ENCODE measurements around the gene FXYD2.
"Not testable (repeated sequence)": the region's sequence is repeated elsewhere in the genome, so short reads cannot be mapped to it uniquely, and the experiment has no call there.

The FXYD2 gene

DNA sequence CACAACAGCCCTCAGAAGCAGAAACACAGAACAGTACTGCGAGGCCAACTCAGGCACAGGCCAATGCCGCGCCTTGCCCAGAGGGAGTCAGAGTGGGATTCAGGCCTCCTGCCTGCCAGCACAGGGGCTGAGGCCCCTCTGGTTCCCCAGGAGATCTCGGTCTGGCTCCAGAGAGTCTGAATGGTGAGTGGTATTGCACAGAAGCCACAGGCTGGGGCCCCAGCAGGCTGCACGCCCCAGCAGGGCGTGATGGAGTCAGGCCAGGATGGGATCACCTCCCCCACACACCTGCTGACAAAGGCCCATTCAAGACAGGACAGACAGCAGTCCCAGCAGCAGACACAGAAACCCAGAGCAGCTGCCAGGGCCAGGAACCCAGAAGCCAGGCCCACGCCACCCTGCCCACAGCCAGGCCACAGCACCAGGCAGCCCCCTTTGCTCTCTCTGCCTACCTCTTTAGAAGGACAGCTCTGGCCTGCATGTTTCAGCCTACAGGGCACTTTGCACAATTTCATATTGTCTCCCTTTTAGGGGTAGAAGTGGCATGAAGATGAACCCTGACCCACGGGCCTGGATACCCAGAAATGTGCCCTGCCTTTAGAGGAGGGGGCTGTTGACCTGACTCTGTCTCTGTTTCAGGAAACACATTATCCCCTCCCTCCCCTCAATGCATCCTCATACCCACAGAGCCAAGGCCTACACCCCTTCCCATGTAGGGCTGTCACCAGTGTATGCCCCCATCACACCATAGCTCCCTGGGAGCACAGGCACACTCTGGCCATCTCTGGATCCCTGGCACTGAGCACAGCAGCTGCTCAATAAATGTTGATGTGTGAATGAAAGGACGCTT, 45.8 kb upstream of the FXYD2 start:
- no peak for DNase-seq (ENCODE audit: low read depth)
- H3K4me3 ChIP-seq (ENCODE audit: low read length), result no peak overlapping the region
- TF ChIP-seq, protein P1, sequence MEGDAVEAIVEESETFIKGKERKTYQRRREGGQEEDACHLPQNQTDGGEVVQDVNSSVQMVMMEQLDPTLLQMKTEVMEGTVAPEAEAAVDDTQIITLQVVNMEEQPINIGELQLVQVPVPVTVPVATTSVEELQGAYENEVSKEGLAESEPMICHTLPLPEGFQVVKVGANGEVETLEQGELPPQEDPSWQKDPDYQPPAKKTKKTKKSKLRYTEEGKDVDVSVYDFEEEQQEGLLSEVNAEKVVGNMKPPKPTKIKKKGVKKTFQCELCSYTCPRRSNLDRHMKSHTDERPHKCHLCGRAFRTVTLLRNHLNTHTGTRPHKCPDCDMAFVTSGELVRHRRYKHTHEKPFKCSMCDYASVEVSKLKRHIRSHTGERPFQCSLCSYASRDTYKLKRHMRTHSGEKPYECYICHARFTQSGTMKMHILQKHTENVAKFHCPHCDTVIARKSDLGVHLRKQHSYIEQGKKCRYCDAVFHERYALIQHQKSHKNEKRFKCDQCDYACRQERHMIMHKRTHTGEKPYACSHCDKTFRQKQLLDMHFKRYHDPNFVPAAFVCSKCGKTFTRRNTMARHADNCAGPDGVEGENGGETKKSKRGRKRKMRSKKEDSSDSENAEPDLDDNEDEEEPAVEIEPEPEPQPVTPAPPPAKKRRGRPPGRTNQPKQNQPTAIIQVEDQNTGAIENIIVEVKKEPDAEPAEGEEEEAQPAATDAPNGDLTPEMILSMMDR (IDR thresholded peaks at IDR 0.05; ENCODE audit: insufficient read depth, low read depth, low read length, missing control alignments), result no peak

DNA sequence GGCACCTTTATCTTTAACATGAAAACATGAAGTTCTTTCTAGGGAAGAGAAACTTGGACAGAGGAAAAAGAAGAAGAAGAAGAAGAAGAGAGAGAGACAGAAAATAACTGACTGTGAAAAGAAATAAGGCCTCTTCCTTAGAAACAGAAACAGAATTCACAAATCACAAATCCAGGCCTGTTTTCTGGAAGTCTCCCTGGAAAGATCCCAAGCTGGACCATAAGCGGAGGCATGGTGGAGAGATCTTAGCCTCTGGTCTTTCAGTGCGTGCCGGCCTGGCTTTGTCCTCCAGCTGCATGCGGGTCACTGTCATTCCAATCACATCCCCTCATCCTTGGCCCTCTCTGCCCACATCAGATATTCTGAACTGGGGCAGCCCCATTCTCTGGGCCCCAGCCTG, 45.1 kb upstream of the FXYD2 start:
- TF ChIP-seq, protein P1 (IDR thresholded peaks at IDR 0.05; ENCODE audit: insufficient read depth, low read depth, low read length, missing control alignments), result no peak
- DNase-seq (ENCODE audit: low read depth), result no peak
- no peak overlapping the region for H3K4me3 ChIP-seq (ENCODE audit: low read length)

DNA sequence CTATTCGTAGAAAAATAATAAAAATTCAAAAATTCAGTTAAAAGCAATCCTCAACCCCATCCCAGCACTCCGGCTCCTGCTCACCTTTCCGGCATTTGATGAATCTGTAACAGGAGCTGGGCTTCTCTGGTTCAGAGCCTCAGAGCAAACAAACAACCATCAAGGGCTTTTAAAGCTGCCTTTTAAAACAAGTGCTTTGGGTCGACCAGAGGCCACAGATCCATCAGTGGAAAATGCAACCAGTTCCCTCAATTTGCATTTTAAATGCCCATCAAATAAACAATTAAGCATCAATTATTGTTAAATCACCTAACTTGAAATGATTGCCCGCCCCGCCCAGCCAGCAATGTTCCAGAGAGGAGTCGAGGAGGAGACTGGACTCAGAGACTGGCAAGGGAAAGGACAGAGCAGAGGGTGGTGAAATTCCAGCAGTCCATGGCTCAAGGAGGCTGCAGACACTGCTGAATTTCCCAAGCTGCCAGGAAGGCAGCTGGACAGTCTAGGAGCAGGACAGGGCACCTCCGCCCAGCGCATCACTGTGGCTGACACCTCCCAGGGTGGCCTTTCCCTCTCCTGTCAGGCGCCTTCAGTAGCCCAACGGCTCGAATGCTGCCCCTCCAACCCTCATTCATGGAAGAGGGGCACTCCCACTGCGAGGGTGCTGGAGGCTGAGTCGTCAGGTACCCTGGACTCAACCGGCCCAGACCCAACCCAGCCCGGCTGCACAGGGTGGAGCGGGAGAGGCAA, 44.4 kb upstream of the FXYD2 start:
- no peak overlapping the region for H3K4me3 ChIP-seq (ENCODE audit: low read length)
- TF ChIP-seq, protein P1 (IDR thresholded peaks at IDR 0.05; ENCODE audit: insufficient read depth, low read depth, low read length, missing control alignments), result no peak
- no peak for DNase-seq (ENCODE audit: low read depth)

DNA sequence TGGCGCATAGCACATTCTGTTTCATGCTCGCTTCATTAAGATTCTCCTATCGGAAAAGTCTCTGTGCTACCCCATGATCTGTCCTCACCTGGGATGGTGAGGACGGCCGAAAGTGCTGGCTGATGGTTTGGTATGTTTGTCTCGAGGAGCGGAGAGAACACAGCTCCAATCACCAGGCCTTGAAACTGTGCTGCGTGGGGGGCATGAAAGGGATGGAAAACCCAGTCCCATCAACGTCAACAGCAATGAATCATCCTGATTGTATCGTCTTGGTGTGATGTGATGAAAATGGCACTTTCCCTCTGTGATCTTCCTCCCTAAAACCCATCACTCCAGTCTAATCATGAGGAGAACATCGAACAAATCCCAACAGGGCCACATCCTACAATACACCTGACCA, 43.5 kb upstream of the FXYD2 start:
- DNase-seq (ENCODE audit: low read depth), result no peak
- TF ChIP-seq, protein P1 (IDR thresholded peaks at IDR 0.05; ENCODE audit: insufficient read depth, low read depth, low read length, missing control alignments), result no peak
- no peak overlapping the region for H3K4me3 ChIP-seq (ENCODE audit: low read length)

DNA sequence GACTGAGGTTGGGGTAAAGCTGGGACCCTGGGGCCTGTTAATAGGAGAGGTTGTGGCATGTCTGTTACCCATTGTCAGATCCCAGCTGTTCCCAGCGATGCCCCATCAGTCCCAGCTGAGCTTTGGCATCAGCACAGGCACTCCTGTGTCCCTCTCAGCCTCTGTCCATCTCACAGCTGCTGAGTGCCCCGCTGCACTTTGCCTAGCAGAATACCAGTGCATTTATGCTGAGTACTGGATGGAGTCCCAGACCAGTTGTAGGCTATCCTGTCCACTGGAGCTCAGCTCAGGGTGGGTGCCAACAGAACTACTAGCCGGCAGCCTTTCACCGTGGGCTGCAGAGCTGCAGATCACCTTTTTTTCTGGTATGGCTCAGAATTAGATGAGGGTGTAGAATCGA, 42.0 kb upstream of the FXYD2 start:
- no peak for DNase-seq (ENCODE audit: low read depth)
- TF ChIP-seq, protein P1 (IDR thresholded peaks at IDR 0.05; ENCODE audit: insufficient read depth, low read depth, low read length, missing control alignments), result no peak

DNA sequence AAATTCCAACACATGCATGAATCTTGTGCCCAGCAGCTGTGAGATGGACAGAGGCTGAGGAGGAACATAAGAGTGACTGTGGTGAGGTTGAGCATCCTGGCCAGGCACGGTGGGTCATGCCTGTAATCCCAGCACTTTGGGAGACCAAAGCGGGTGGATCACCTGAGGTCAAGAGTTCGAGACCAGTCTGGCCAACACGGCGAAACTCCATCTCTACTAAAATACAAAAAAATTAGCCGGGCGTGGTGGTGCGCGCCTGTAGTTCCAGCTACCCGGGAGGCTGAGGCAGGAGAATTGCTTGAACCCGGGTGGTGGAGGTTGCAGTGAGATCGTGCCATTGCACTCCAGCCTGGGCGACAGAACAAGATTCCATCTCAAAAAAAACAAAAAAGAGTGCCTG, 41.0 kb upstream of the FXYD2 start:
- not testable (repeated sequence) for H3K4me3 ChIP-seq (ENCODE audit: low read length); DNase-seq (ENCODE audit: low read depth)

More for the DNA sequence above, 42.0 kb upstream of the FXYD2 start:
- no peak overlapping the region for H3K4me3 ChIP-seq (ENCODE audit: low read length)

DNA sequence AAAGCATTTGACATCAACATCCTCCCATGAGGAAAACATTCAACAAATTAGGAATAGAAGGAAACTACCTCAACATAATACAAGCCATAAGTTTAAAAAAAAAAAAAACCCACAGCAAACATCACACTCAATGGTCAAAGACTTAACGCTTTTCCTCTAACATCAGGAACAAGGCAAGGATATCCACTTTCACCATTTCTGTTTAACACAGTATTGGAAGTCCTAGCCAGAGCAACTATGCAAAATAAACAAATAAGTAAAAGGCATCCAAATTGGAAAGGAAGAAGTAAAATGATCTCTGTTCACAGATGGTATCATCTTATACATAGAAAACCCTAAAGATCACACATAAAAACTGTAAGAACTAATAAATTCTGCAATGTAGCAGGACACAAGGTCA, 38.8 kb upstream of the FXYD2 start:
- no peak for DNase-seq (ENCODE audit: low read depth)
- H3K4me3 ChIP-seq (ENCODE audit: low read length), result no peak overlapping the region
- TF ChIP-seq, protein P1 (IDR thresholded peaks at IDR 0.05; ENCODE audit: insufficient read depth, low read depth, low read length, missing control alignments), result no peak
